EL (cell line): ENCODE results near the gene CCDC184.
"Not testable (repeated sequence)": the region's sequence is repeated elsewhere in the genome, so short reads cannot be mapped to it uniquely, and the experiment has no call there.

Source experiments
- DNase-seq: peaks from one replicate; pipeline ENCODE4 v3.0.0-alpha.2; 2016

Gene CCDC184

DNA sequence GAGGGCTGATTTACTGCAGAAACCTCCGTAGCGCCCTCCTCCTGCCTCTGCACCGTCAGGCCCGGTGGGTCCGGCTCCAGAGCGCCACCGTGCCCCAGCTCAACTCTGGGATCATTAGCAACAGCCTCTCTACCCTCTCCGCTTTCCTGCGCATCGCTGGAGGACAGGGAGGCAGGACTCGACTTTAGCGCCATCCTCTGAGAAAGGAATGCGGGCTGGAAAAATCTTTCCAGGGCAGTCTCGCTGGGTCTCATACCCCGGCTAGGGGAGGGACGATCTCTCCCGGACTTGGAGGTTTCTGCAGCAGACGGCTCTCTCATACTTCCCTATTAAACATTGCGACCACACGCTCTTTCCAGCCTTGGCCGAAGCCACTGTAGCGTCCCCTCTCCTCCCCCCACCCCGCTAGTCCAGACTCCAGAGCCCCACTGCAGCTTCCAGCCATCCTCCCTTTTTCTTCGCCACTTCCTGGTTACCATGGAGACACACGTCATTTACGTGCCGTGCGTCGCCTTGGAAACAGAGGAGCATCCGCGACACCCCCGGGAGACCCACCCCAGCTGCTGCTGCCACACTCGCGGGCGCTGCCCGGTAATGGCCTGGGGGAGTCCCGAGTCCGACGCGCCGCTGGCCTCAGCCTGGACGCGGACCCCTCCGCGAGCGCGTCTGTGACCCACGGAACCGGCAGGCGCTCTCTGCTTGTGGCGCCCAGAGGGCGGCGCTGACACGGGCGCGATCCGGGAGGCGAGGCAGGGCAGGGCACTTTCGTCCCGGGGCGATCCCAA, at the start of gene CCDC184:
Gene CCDC184, plus strand, starts transcription at position 554 of the 785 bp plus-strand sequence. CDS start 479 bp downstream, outside the sequence.
- DNase-seq = peak; percentile 81

GRCh38 chr12:48135027-48135426, 48.4 kb upstream of the CCDC184 start:
- DNase-seq = no peak

GRCh38 chr12:48142818-48143674, 40.4 kb upstream of the CCDC184 start:
- DNase-seq = no peak

- DNase-seq = no peak
Measured at GRCh38 chr12:48143898-48144297, 39.5 kb upstream of the CCDC184 start.

DNA sequence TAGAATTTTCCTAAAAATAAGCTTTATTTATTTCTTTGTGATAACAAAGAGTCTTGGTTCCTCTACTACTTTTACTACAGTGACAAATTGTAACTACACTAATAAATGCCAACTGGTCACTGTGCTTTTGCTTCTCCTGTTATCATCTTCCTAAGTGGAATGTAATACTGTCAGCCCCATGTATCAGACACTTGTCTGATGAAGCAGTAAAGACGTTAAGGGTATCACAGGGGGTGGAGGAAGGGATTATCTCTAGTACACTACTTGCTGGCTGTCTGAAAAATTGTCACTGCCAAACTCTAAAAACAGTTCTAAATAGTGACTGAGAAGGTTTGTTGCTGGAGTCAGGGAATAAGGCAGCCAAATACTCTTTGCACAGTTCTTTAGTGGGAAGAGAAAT, 37.5 kb upstream of the CCDC184 start:
- DNase-seq = no peak

DNA sequence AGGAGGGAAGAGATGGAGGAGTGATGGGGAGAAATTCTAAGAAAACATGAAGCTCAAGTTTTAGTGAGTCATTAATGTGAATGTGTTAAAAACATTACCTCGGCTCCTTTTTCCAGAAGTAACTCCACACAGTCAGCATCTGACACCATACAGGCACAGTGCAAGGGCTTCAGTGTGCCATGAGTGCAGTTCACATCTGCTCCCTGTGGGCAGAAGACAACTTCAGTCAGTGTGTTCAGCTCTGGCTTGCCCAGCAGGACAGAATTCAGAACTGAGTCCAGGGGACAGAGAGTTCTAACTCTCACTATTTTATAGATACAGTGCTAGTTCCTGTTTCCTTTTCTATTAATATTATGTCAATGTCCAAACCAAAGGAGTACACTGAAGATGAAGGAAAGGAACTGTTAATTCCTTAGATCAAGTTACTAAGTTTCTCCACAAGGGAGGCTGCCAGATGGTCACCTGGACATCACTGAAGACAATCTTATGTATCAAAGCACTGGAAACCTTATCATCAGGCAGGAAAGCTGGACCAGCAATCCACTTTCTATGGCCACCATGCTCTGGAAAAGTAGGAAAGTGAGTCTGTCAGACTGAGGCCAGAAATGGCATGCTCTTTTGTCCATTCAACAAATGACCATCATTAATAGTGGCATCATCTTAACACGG, 32.2 kb upstream of the CCDC184 start:
- DNase-seq = no peak

DNA sequence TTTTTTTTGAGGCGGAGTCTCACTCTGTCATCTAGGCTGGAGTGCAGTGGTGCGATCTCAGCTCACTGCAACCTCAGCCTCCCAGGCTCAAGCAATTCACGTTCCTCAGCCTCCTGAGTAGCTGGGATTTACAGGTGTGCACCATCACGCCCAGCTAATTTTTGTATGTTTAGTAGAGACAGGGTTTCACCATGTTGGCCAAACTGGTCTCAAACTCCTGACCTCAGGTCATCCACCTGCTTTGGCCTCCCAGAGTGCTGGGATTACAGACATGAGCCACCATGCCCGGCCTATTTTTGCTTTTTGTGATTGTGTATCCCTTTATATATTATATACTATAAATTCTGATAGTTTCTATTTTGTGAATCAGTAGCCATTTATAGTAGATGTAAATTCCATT, 27.7 kb upstream of the CCDC184 start:
- not testable (repeated sequence) for DNase-seq

- DNase-seq = no peak
Measured at GRCh38 chr12:48156652-48157017, 26.8 kb upstream of the CCDC184 start.

- DNase-seq = peak; percentile 97
Measured at GRCh38 chr12:48157018-48157888, 26.2 kb upstream of the CCDC184 start, which contains the start of gene ASB8. Gene ASB8, minus strand, starts transcription at chr12:48157515. Its CDS starts 4,019 bp downstream, at chr12:48153496.

GRCh38 chr12:48157889-48158370, 25.5 kb upstream of the CCDC184 start:
- no peak for DNase-seq

DNA sequence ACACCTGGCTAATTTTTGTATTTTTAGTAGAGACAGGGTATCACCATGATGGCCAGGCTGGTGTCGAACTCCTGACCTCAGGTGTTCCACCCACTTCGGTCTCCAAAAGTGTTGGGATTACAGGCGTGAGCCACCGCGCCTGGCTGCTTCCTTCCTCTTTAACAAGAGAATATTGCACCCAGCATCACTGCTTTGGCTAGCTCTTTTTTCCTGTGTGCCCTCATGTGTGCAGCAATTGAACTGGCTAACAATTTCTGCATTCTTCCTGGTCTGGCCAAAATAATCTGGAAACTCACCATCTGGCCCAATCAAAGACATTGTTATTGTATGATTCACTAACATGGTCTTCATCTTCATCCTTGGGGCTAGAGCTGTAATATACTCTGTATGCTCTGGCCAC, 23.4 kb upstream of the CCDC184 start:
- DNase-seq = peak; percentile 18

- DNase-seq = no peak
Measured at GRCh38 chr12:48160807-48161206, 22.6 kb upstream of the CCDC184 start.

DNA sequence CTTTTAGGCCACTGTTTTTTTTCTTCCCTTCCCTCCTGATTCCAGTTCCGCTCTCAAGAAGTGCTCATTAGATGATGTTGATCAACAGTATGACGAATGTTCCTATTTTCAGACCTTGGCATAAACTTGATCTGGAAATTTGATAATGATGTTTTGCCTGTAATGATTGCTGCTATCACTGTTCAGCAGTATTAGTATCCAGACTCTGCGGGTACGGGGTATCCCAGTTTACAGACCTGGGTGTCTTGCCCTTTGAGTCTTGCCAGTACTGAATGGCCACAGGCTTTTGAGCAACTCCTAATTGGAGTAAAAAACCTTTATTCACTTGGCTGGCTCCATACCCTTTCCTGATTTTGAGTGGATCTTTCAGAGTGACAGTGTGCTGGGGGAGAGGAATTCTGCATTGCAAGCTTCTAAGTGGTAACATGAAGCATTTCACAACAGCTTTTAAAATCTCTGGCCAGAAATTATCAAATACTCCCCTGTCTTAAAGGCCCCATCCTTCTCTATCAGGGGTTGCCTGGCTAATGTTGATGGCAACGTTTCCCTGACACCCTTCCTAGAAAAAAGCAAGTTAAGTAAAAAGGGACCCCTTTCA, 20.2 kb upstream of the CCDC184 start:
- DNase-seq = no peak

DNA sequence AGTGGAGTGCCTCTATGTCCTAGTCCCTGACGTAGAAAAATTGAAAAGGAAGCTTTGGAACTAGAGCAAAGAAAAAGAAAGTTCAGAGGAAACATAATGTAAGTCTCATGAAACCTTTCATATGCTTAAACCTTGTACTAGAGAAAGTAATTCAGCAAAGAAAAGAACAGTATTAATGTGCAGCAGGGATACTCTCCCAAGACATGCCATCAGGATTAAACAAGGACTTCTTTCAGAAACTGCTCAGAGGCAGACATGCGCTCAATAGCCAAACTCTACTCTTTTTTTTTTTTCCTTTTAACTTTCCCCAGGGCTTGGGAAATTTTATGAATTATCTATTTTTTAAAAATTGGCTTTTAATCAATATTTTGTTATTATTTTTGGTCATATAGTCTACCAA, 19.0 kb upstream of the CCDC184 start:
- no peak for DNase-seq

DNA sequence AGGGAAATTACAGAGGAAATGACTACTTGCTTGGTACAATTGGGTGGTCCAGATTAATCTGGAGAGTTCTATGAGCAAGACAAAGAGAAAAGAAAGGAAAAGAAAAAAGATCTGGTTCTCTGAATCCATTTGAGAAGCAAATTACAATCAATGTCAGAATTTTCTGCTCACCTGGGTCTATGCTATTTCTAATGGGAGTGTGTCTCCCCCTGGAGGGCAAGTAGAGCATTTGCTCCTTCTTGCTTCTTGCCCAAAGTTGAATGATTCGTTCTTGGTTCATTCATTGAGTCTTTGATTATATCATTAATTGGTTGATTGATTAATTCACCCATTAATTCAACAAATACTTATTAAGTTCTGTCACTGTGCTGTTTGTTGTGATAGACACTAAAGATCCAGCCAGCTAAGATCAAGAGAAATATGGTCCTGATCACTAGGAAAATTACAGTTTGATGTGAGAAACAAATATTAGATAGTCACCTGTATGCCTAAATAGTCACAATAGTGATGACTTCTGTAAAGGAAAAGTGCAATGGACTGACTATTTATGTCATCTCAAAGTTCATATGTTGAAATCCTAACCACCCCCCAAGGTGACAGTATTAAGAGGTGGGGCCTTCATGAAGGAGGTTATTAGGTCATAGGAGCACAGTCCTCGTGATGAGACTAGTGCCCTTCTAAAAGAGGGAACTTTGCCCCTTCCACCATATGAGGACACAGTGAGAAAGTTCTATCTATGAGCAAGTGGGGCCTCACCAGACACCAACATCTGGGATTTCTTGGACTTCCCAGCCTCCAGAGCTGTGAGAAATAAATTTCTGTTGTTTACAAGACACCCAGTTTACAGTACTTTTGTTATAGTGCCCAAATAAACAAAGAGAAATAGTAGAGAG, 18.1 kb upstream of the CCDC184 start:
- DNase-seq = peak; percentile 53

DNA sequence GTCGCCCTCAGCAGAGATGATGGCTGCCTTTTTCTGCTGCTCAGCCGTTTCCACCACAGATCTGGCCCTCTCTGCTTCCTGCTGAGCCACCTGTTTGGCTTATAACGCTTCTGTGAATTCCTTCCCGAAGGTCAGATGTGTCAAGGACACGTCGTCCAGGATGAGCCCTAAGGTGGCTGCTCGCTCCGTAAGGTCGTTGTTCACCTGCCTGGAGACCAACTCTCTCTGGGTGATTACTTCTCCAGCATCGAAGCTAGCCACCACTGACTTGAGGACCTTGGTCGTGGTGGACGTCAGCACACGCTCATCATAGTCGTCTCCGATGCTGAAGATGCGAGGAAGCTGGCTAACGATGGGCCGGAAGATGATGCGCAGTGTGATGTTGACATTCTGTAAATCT, 14.4 kb upstream of the CCDC184 start:
- DNase-seq = no peak

DNA sequence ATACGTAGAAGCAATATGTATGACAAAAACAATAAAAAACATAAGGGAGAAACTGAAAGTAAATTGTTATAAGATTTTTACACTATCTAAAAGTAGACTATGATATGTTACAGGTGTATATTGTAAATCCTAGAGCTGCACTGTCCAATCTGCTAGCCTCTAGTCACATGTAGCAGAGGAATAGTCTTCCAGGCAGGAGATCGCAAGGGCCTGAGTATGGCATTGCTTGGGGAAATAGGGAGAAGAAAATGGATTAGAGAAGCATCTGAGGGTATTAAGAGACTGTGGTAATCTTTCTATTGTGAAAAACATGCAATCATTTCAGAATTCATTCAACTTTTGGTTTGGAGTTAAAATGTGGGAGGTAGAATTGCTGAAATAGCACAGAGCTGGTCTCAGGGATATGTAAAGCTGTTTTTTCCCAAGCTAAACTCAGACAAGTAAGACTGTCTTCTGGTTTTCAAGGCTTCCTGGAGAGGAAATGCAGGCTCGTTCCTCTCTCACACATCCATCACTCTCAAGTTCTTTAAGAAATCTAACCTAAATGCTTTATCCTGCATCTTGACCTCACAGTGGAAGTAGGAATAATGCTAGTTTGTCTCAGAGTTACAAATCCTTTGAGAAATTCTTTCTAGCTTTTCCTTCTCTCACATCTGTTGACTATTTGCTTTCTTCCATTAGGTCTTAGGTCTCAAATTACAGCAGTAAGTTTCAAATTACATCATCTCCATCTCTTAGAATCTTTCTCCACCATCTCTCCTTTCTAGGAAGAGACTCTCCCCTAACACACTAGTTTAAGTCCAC, 7.6 kb upstream of the CCDC184 start:
- DNase-seq = no peak

GRCh38 chr12:48176417-48176751, 7.1 kb upstream of the CCDC184 start:
- no peak for DNase-seq

GRCh38 chr12:48177982-48178381, 5.5 kb upstream of the CCDC184 start:
- no peak for DNase-seq

- DNase-seq = no peak
Measured at GRCh38 chr12:48179466-48179865, 4.0 kb upstream of the CCDC184 start.
